A673 (cell line): ENCODE results near the gene NUP43. TPM values are rescaled to one million over a fixed set of nuclear protein-coding genes. Genes with fewer than 3 reads are reported as not detected.

Source experiments
- BruUV-seq: library from RNA; stranded (reverse); fragments of 400-500 nt; replicated peaks from 2 replicates; lab custom pipeline; 2021; lab: Mats Ljungman, UMichigan
- CTCF ChIA-PET: fragments of 300-600 bp; sonication (Branson Sonifier 250); formaldehyde crosslinking; loops from one replicate; lab custom pipeline; 2022; ENCODE audit warnings: antibody characterized with exemption; lab: Charles Lee
- POLR2A ChIA-PET: fragments of 300-600 bp; sonication (Branson Sonifier 250); formaldehyde crosslinking; loops from one replicate; lab custom pipeline; 2022; ENCODE audit warnings: antibody characterized with exemption; ENCODE audit not compliant: low non-redundant PET; lab: Charles Lee
- DNase-seq: peaks from one replicate; pipeline ENCODE4 v3.0.0-alpha.2; 2015; ENCODE audit warnings: low spot score
- H3K27ac ChIP-seq: fragments of 200-600 bp; sonication (generic); 2 replicates; pipeline ENCODE4 v1.5.1; 2016; ENCODE audit warnings: mixed run types, low read depth, mild to moderate bottlenecking, mixed read lengths, antibody characterized with exemption, low read length; ENCODE audit not compliant: poor library complexity, severe bottlenecking
- H3K27me3 ChIP-seq: fragments of 200-600 bp; sonication (generic); replicated peaks from 2 replicates; pipeline ENCODE4 v1.6.1; 2017; ENCODE audit warnings: mixed run types, low read depth, mild to moderate bottlenecking, mixed read lengths, antibody characterized with exemption, low read length; ENCODE audit not compliant: insufficient read depth, poor library complexity
- H3K36me3 ChIP-seq: fragments of 200-600 bp; sonication (generic); 2 replicates; pipeline ENCODE4 v1.6.1; 2016; ENCODE audit warnings: mixed run types, mild to moderate bottlenecking, mixed read lengths, antibody characterized with exemption, low read length; ENCODE audit not compliant: insufficient read depth, poor library complexity, severe bottlenecking
- H3K4me1 ChIP-seq: fragments of 200-600 bp; sonication (generic); 2 replicates; pipeline ENCODE4 v1.6.1; 2017; ENCODE audit warnings: mixed run types, mild to moderate bottlenecking, mixed read lengths, antibody characterized with exemption, low read length; ENCODE audit not compliant: insufficient read depth, poor library complexity, severe bottlenecking
- H3K4me3 ChIP-seq: fragments of 200-600 bp; sonication (generic); 2 replicates; pipeline ENCODE4 v1.5.1; 2016; ENCODE audit warnings: low read depth, mixed run types, mild to moderate bottlenecking, mixed read lengths, low read length; ENCODE audit not compliant: poor library complexity, severe bottlenecking
- H3K9me3 ChIP-seq: fragments of 200-600 bp; sonication (generic); 2 replicates; pipeline ENCODE4 v1.6.1; 2016; ENCODE audit warnings: mixed run types, low read depth, mild to moderate bottlenecking, mixed read lengths, antibody characterized with exemption, low read length; ENCODE audit not compliant: poor library complexity, severe bottlenecking
- CTCF ChIP-seq: fragments of 300-800, 200-600 bp; sonication (generic); conservative IDR thresholded peaks from 2 replicates; pipeline ENCODE4 v1.5.1; 2017; ENCODE audit warnings: low read depth, mild to moderate bottlenecking, antibody characterized with exemption, low read length, moderate library complexity, mixed read lengths
- EZH2 ChIP-seq: fragments of 200-600 bp; sonication (generic); IDR thresholded peaks from 2 replicates; pipeline ENCODE4 v1.6.1; 2017; ENCODE audit warnings: borderline replicate concordance, low read depth, mild to moderate bottlenecking, mixed read lengths, antibody characterized with exemption, low read length; ENCODE audit not compliant: poor library complexity, severe bottlenecking
- intact Hi-C: fragments of 100-400 bp; cut with micrococcal nuclease; formaldehyde crosslinking; loops from one replicate; pipeline ENCODE4 v1.10.0; 2022; ENCODE audit not compliant: unreplicated experiment
- total RNA-seq: library from RNA; stranded (reverse); gene quantifications from 2 replicates; pipeline ENCODE4 v1.2.3, GENCODE V29; 2021

Gene NUP43
- total RNA-seq, 1 experiment from 2014 or later: 88.5 TPM

GRCh38 chr6:149734915-149735314 lies 11.4 kb downstream of the NUP43 start:
- POLR2A ChIA-PET: interaction anchor here (0.6 kb wide), 1 partner anchor 22 kb away, joined by 11 read pairs; no protein-coding TSS in a partner anchor
- BruUV-seq: no TSS peak
- CTCF ChIA-PET: no interaction called here

DNA sequence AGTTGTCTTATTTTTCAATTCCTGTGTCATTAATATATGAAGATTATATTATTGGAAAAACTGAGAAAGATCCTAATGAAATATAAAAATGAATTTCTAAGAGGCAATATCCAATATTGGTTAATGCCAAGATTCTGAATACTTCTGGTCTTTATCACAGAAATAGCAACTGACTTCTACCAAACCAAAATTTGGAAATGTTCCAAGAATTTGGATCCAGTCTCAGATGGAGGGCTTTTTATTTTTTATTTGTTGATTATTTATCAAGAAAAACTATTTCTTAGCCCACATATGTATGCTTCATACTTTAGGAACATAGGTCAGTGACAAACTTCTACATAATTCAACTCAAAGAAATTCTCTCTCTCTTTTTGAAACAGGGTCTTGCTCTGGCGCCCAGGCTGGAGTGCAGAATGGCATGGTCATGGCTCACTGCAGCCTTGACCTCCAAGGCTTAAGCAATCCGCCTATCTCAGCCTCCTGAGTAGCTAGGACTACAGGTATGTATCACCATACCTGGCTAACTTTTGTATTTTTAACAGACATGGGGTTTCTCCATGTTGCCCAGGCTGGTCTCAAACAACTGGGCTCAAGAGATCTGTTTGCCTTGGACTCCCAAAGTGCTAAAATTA lies 13.1 kb downstream of the NUP43 start:
- no peaks in the 10 kb centered on the region for H3K27me3 ChIP-seq
- BruUV-seq: no TSS peak
- H3K36me3 ChIP-seq: peaks cover 74% of the 10 kb centered on the region
- intact Hi-C loops: no loop called here
- H3K27ac ChIP-seq: no peak overlapping the region
- TF ChIP-seq CTCF (no peak), EZH2 (no peak)
- DNase-seq: no peak
- no peaks in the 10 kb centered on the region for H3K4me1 ChIP-seq
- CTCF ChIA-PET: no interaction called here
- no peak overlapping the region for H3K4me3 ChIP-seq
- POLR2A ChIA-PET: no interaction called here
- no peaks in the 10 kb centered on the region for H3K9me3 ChIP-seq

More at GRCh38 chr6:149734915-149735314, 11.4 kb downstream of the NUP43 start:
- Histone ChIP-seq H3K4me1 (no peaks in the 10 kb centered on the region), H3K36me3 (peaks cover 71% of the 10 kb centered on the region), H3K27ac (no peak overlapping the region), H3K27me3 (no peaks in the 10 kb centered on the region), H3K9me3 (no peaks in the 10 kb centered on the region), H3K4me3 (no peak overlapping the region)
- TF ChIP-seq EZH2: no peak
- no peak for TF ChIP-seq CTCF
- no peak for DNase-seq
- intact Hi-C loops: no loop called here

DNA sequence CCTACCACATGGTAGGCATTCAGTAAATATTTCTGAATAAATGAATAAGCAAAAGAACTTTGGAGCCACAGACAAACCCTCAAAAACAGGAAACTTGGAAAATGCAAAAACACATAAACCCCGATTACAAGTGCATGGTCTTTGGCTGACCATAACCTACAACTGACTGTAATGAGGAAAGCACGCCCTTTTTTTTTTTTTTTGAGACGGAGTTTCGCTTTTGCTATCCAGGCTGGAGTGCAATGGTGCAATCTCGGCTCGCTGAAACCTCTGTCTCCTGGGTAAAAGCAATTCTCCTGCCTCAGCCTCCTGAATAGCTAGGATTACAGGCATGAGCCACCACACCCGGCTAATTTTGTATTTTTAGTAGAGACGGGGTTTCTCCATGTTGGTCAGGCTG lies 16.5 kb downstream of the NUP43 start:
- TF ChIP-seq CTCF: no peak
- no peak for TF ChIP-seq EZH2
- intact Hi-C loops: no loop called here
- H3K36me3 ChIP-seq: peaks cover 68% of the 10 kb centered on the region

More for the DNA sequence above, 16.5 kb downstream of the NUP43 start:
- Histone ChIP-seq H3K4me3 (no peak overlapping the region), H3K4me1 (no peaks in the 10 kb centered on the region), H3K27me3 (no peaks in the 10 kb centered on the region), H3K27ac (no peak overlapping the region), H3K9me3 (no peaks in the 10 kb centered on the region)
- ChIA-PET CTCF (no interaction called here), POLR2A (no interaction called here)
- DNase-seq: no peak
- no TSS peak for BruUV-seq
